Stimulated activated CD4-positive, alpha-beta T cell treated with anti-CD3 and anti-CD28 coated beads, Interleukin-1b, Interleukin-23, amount 100 ng/mL, for 48 hours (primary cell): Measurements from ENCODE around the gene CAV1.

Source experiments
- DNase-seq: peaks from one replicate; pipeline ENCODE4 v3.0.0-alpha.2; 2020

The CAV1 gene

GRCh38 chr7:116505278-116505677, 19.6 kb upstream of the CAV1 start:
- DNase-seq: no peak

GRCh38 chr7:116505823-116506222, 19.0 kb upstream of the CAV1 start:
- no peak for DNase-seq

- no peak for DNase-seq
These were observed 14.8 kb upstream of the CAV1 start for GRCh38 chr7:116509982-116510579.

GRCh38 chr7:116510795-116511194, 14.0 kb upstream of the CAV1 start:
- DNase-seq: no peak

- DNase-seq: no peak
These were observed 13.0 kb upstream of the CAV1 start for GRCh38 chr7:116511552-116512519.

- no peak for DNase-seq
These were observed 12.2 kb upstream of the CAV1 start for GRCh38 chr7:116512520-116513188.

GRCh38 chr7:116515584-116515983, 9.3 kb upstream of the CAV1 start:
- no peak for DNase-seq

GRCh38 chr7:116516324-116516723, 8.5 kb upstream of the CAV1 start:
- DNase-seq: no peak

GRCh38 chr7:116517626-116518025, 7.2 kb upstream of the CAV1 start:
- DNase-seq: no peak

- no peak for DNase-seq
These were observed 5.9 kb upstream of the CAV1 start for GRCh38 chr7:116518961-116519360.

- no peak for DNase-seq
These were observed 3.7 kb upstream of the CAV1 start for GRCh38 chr7:116521046-116521664.

GRCh38 chr7:116522247-116522646, 2.6 kb upstream of the CAV1 start:
- DNase-seq: no peak

- no peak for DNase-seq
These were observed 621 bp upstream of the CAV1 start for GRCh38 chr7:116524221-116524608.

- DNase-seq: peak; percentile 14
These were observed 569 bp downstream of the CAV1 start for GRCh38 chr7:116525298-116525912.

- DNase-seq: peak; percentile 57
These were observed 1.4 kb downstream of the CAV1 start for GRCh38 chr7:116525913-116526861.

- DNase-seq: no peak
These were observed 2.1 kb downstream of the CAV1 start for GRCh38 chr7:116526897-116527296.

- DNase-seq: no peak
These were observed 2.7 kb downstream of the CAV1 start for GRCh38 chr7:116527521-116527920.

- no peak for DNase-seq
These were observed 3.4 kb downstream of the CAV1 start for GRCh38 chr7:116528008-116528789.

GRCh38 chr7:116529250-116529649, 4.4 kb downstream of the CAV1 start:
- no peak for DNase-seq

GRCh38 chr7:116530107-116530820, 5.4 kb downstream of the CAV1 start:
- DNase-seq: no peak
